Neural progenitor cell (in vitro differentiated cells): ENCODE results near the gene PTPN14. TPM values are rescaled to one million over a fixed set of nuclear protein-coding genes. Genes with fewer than 3 reads are reported as not detected.

Experiments
- DNase-seq: peaks from one replicate; pipeline ENCODE4 v3.0.0-alpha.2; 2016; ENCODE audit warnings: low spot score
- H2AFZ ChIP-seq: fragments of 200-600 bp; sonication (generic); replicated peaks from 2 replicates; pipeline ENCODE4 v1.6.1; 2016; ENCODE audit warnings: antibody characterized with exemption
- H3F3A ChIP-seq: fragments of 200-600 bp; sonication (generic); 2 replicates; pipeline ENCODE4 v1.6.1; 2016; ENCODE audit warnings: antibody characterized with exemption, low read depth
- H3K27ac ChIP-seq: fragments of 200-600 bp; sonication (generic); 2 replicates; pipeline ENCODE4 v1.5.1; 2016; ENCODE audit warnings: mild to moderate bottlenecking
- H3K27me3 ChIP-seq: fragments of 200-600 bp; sonication (generic); 2 replicates; pipeline ENCODE4 v1.6.1; 2016; ENCODE audit warnings: mild to moderate bottlenecking, moderate library complexity
- H3K36me3 ChIP-seq: fragments of 200-600 bp; sonication (generic); 2 replicates; pipeline ENCODE4 v1.5.1; 2016
- H3K4me1 ChIP-seq: fragments of 200-600 bp; sonication (generic); 2 replicates; pipeline ENCODE4 v1.6.1; 2016; ENCODE audit warnings: mixed run types
- H3K4me2 ChIP-seq: fragments of 200-600 bp; sonication (generic); 2 replicates; pipeline ENCODE4 v1.6.1; 2016
- H3K4me3 ChIP-seq: fragments of 200-600 bp; sonication (generic); 2 replicates; pipeline ENCODE4 v1.5.1; 2016
- H3K79me2 ChIP-seq: fragments of 200-600 bp; sonication (generic); 2 replicates; pipeline ENCODE4 v1.6.1; 2016; ENCODE audit warnings: low read depth
- H3K9ac ChIP-seq: fragments of 200-600 bp; sonication (generic); 2 replicates; pipeline ENCODE4 v1.6.1; 2016
- H3K9me3 ChIP-seq: fragments of 200-600 bp; sonication (generic); 2 replicates; pipeline ENCODE4 v1.5.1; 2016; ENCODE audit warnings: low read depth
- H4K20me1 ChIP-seq: fragments of 200-600 bp; sonication (generic); 2 replicates; pipeline ENCODE4 v1.6.1; 2016; ENCODE audit warnings: low read depth
- H3K27ac Mint-ChIP-seq: 3 replicates; pipeline ENCODE4 v1.8.0; 2021; ENCODE audit warnings: mixed read lengths
- H3K27me3 Mint-ChIP-seq: 2 replicates; pipeline ENCODE4 v1.8.0; 2022; ENCODE audit warnings: low read depth, mild to moderate bottlenecking, inconsistent platforms, moderate library complexity, mixed read lengths; ENCODE audit not compliant: insufficient read depth
- H3K36me3 Mint-ChIP-seq: 3 replicates; pipeline ENCODE4 v1.8.0; 2021; ENCODE audit warnings: mixed read lengths
- H3K4me1 Mint-ChIP-seq: 3 replicates; pipeline ENCODE4 v1.8.0; 2021; ENCODE audit warnings: mixed read lengths
- H3K4me3 Mint-ChIP-seq: 3 replicates; pipeline ENCODE4 v1.8.0; 2021; ENCODE audit warnings: mild to moderate bottlenecking, moderate library complexity, mixed read lengths
- H3K9me3 Mint-ChIP-seq: 3 replicates; pipeline ENCODE4 v1.8.0; 2020; ENCODE audit warnings: mixed read lengths
- EZH2 ChIP-seq: fragments of 200-600 bp; sonication (generic); IDR thresholded peaks from 2 replicates; pipeline ENCODE4 v1.6.1; 2017; ENCODE audit warnings: antibody characterized with exemption, mild to moderate bottlenecking, moderate library complexity
- EZH2phosphoT487 ChIP-seq: fragments of 200-600 bp; sonication (generic); IDR thresholded peaks from 2 replicates; pipeline ENCODE4 v1.6.1; 2017; ENCODE audit warnings: antibody characterized with exemption
- total RNA-seq: library from RNA; depleted of rRNA; stranded (reverse); fragments of >200 nt; gene quantifications from 2 replicates; pipeline ENCODE4 v1.2.3, GENCODE V29; 2015; ENCODE audit warnings: low replicate concordance
- TF ChIP-seq, protein P1 (sequence below): fragments of 200-600 bp; sonication (generic); IDR thresholded peaks from 2 replicates; pipeline ENCODE4 v1.5.1; 2017; ENCODE audit warnings: antibody characterized with exemption, mild to moderate bottlenecking

The PTPN14 gene
- total RNA-seq, 1 donor from 2014 or later = 28.3 TPM

DNA sequence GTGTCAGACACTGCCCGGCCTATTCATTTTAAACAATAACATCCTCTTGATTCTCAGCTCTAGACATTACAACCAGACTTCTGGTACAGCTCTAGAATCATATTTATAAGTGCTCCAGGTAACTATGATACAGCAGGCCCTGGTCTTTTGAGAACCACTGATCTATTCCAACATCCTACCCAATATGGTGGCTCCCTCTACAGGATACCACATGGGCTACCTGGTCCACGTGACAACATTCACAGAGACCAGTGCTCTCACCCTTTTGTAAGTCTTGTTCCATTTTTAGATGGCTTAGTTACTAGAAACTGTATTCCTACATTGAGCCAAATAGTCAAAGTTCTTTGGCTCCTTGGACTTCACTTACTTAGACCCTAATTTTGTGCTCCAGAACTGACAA, 102.9 kb downstream of the PTPN14 start:
- no peaks in the 10 kb centered on the region for H3K36me3 ChIP-seq
- H3K27ac Mint-ChIP-seq = no peak overlapping the region
- H3K4me1 ChIP-seq = peaks cover 16% of the 10 kb centered on the region
- H3K79me2 ChIP-seq = peaks cover 14% of the 10 kb centered on the region
- TF ChIP-seq EZH2phosphoT487 = no peak
- TF ChIP-seq, protein P1, sequence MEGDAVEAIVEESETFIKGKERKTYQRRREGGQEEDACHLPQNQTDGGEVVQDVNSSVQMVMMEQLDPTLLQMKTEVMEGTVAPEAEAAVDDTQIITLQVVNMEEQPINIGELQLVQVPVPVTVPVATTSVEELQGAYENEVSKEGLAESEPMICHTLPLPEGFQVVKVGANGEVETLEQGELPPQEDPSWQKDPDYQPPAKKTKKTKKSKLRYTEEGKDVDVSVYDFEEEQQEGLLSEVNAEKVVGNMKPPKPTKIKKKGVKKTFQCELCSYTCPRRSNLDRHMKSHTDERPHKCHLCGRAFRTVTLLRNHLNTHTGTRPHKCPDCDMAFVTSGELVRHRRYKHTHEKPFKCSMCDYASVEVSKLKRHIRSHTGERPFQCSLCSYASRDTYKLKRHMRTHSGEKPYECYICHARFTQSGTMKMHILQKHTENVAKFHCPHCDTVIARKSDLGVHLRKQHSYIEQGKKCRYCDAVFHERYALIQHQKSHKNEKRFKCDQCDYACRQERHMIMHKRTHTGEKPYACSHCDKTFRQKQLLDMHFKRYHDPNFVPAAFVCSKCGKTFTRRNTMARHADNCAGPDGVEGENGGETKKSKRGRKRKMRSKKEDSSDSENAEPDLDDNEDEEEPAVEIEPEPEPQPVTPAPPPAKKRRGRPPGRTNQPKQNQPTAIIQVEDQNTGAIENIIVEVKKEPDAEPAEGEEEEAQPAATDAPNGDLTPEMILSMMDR = no peak
- no peak for TF ChIP-seq EZH2
- no peak overlapping the region for H3K27ac ChIP-seq
- H3K9ac ChIP-seq = no peak overlapping the region
- peaks cover 12% of the 10 kb centered on the region for H3K36me3 Mint-ChIP-seq
- no peak overlapping the region for H3K4me3 ChIP-seq
- peaks cover 3% of the 10 kb centered on the region for H3K9me3 Mint-ChIP-seq
- DNase-seq = no peak
- no peak overlapping the region for H2AFZ ChIP-seq
- peaks cover 26% of the 10 kb centered on the region for H3K4me1 Mint-ChIP-seq
- no peaks in the 10 kb centered on the region for H3K27me3 ChIP-seq
- no peak overlapping the region for H3K4me3 Mint-ChIP-seq
- peaks cover 13% of the 10 kb centered on the region for H3F3A ChIP-seq
- H4K20me1 ChIP-seq = peaks cover 5% of the 10 kb centered on the region
- no peak overlapping the region for H3K4me2 ChIP-seq
- H3K27me3 Mint-ChIP-seq = no peaks in the 10 kb centered on the region
- H3K9me3 ChIP-seq = no peaks in the 10 kb centered on the region

DNA sequence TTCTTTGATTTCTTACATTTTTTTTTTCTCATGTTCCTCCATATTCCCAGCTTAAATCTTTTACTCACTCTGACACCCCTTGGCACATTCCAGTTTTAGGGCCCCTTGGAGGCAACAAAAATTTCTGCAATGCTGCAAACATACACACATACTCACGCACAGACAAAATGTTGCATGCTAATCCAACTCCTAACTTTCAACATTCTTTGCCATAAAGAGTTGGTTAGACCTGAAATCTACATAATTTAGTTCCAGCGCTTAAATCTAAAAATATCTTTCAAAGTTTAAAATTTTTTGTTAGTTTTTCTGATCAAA, 103.9 kb downstream of the PTPN14 start:
- peak overlapping the region; percentile 1 for H3K4me3 ChIP-seq
- Mint-ChIP-seq H3K27me3 (no peaks in the 10 kb centered on the region), H3K27ac (no peak overlapping the region), H3K36me3 (peaks cover 12% of the 10 kb centered on the region), H3K4me3 (no peak overlapping the region), H3K9me3 (peaks cover 3% of the 10 kb centered on the region), H3K4me1 (peaks cover 22% of the 10 kb centered on the region)
- peak overlapping the region; percentile 66 for H3K4me2 ChIP-seq
- H2AFZ ChIP-seq = no peak overlapping the region
- TF ChIP-seq EZH2 = no peak
- no peak for TF ChIP-seq EZH2phosphoT487
- TF ChIP-seq, protein P1 = no peak
- H3K27ac ChIP-seq = peak overlapping the region; percentile 61
- H3K36me3 ChIP-seq = no peaks in the 10 kb centered on the region
- H3K4me1 ChIP-seq = peaks cover 16% of the 10 kb centered on the region
- peaks cover 3% of the 10 kb centered on the region for H4K20me1 ChIP-seq
- H3K9ac ChIP-seq = no peak overlapping the region
- H3K9me3 ChIP-seq = no peaks in the 10 kb centered on the region
- H3K79me2 ChIP-seq = peaks cover 6% of the 10 kb centered on the region
- H3F3A ChIP-seq = peaks cover 13% of the 10 kb centered on the region
- DNase-seq = no peak
- no peaks in the 10 kb centered on the region for H3K27me3 ChIP-seq

DNA sequence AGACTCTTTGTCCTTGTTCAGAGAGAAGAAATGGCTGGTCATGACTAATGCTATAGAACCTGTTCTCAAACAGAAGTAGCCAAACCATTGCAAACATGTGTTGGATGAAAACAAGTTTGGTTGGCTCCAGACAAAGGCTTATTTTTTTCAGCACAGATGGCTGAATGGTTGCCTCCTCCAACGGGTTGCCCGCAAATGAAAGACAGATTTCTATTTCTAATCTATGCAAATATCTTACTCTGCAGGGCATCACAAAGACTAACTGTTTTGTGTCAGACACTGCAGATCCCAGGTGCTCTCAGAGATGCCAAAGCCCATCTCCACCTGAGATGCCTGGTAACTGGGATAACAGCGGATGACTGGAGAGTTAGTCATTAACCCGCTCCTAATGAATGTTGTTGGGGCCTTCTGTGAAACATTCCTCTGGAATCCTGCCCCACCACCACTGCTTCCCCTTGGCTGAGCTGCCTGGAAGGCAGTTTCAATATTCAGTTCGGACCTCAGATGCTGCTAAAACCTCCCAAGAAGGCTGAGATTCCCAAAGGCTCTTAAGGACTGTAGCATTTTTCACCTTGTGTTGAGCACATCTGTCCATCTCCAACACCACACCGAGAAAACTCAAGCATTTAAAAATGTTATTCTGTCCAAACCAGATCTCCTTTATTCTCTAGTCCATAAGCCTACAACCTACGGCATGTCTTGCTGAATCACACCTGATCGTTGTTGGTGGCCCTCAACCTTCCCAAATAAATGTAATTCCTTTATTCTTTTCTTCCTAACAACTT, 104.4 kb downstream of the PTPN14 start:
- Mint-ChIP-seq H3K4me1 (peaks cover 16% of the 10 kb centered on the region), H3K36me3 (peaks cover 12% of the 10 kb centered on the region), H3K4me3 (no peak overlapping the region), H3K9me3 (peaks cover 3% of the 10 kb centered on the region), H3K27me3 (no peaks in the 10 kb centered on the region), H3K27ac (no peak overlapping the region)
- DNase-seq = peak; percentile 46
- H3F3A ChIP-seq = peaks cover 13% of the 10 kb centered on the region
- peaks cover 4% of the 10 kb centered on the region for H3K79me2 ChIP-seq
- H3K4me3 ChIP-seq = peak overlapping the region; percentile 1
- H2AFZ ChIP-seq = no peak overlapping the region
- no peaks in the 10 kb centered on the region for H3K27me3 ChIP-seq
- TF ChIP-seq EZH2 (no peak), EZH2phosphoT487 (no peak)
- TF ChIP-seq, protein P1 = no peak
- H3K27ac ChIP-seq = peak overlapping the region; percentile 61
- H3K9me3 ChIP-seq = no peaks in the 10 kb centered on the region
- peak overlapping the region; percentile 66 for H3K4me2 ChIP-seq
- no peaks in the 10 kb centered on the region for H4K20me1 ChIP-seq
- H3K9ac ChIP-seq = no peak overlapping the region
- H3K4me1 ChIP-seq = peaks cover 16% of the 10 kb centered on the region
- H3K36me3 ChIP-seq = no peaks in the 10 kb centered on the region
